ENCODE measurements around the gene UBN1.

DNA sequence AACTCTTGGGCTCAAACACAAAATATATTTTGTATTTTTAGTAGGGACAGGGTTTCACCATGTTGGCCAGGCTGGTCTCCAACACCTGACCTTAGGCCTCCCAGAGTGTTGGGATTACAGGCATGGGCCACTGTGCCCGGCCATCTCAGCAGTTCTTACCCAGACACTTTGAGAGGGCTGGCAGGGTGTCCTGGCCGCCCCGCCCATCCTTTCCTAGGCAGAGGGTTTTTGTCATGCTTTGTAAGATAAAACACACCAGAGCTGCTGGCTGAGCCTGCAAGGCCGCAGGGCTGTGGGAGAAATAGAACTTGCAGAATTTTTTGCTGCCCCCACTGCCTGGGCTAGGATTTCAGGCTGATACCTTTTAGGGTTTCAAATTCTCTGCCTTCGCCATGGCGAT is 80.9 kb downstream of the UBN1 start:
- TF ChIP-seq EZH2 (IDR thresholded peaks at IDR 0.05) (no peak), POLR2AphosphoS5 (IDR thresholded peaks at IDR 0.05; ENCODE audit: borderline replicate concordance, low read depth, low read length) (no peak), FOXP2 (optimal IDR thresholded peaks at IDR 0.05; ENCODE audit: control extremely low read depth, extremely low read length, insufficient read depth) (no peak)

Measured in SK-N-MC (cell line).